22Rv1 (cell line): ENCODE measurements around the gene CALML5.

ENCODE experiments used
- ZFX ChIP-seq: fragments of 450-650 bp; IDR thresholded peaks from 2 replicates; pipeline ENCODE4 v1.6.1; 2017; ENCODE audit warnings: antibody characterized with exemption, borderline replicate concordance
- TF ChIP-seq, protein P1 (sequence below): fragments of 450-650 bp; IDR thresholded peaks from 2 replicates; pipeline ENCODE4 v1.5.1; 2017; ENCODE audit warnings: mild to moderate bottlenecking

DNA sequence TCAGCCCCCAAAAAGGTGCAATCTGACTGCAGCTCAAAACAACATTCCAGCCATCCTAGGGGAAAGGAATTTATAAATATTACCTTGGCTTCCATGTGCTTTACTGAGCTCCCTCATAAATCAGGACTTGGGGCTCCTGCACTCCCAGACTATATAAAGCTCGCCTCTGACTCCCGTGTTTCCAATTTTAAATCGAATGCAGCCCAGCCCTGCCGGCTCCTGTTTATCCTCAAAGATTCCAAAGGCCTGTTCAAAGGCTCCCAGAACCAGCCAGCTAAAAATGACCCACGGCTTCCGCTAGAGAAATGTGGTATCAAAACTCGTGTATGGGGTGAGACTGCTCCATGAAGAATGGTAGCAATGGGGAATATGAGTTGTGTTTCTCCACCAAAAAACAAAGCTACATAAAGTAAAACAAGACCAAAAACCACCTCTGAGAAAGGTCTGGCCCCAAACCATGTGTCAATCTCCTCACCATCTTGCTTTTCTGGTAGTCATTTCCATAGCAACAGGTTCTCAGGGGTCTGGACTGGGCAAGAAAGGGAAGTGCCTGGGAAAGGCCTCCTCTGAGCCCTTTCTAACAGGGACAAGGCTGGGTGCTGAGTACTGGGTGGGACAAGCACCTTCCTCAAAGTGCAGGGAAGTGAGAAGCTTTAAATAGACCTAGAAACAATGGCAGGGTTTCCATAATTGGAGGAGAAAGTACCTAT is 30.5 kb upstream of the CALML5 start:
- TF ChIP-seq, protein P1, sequence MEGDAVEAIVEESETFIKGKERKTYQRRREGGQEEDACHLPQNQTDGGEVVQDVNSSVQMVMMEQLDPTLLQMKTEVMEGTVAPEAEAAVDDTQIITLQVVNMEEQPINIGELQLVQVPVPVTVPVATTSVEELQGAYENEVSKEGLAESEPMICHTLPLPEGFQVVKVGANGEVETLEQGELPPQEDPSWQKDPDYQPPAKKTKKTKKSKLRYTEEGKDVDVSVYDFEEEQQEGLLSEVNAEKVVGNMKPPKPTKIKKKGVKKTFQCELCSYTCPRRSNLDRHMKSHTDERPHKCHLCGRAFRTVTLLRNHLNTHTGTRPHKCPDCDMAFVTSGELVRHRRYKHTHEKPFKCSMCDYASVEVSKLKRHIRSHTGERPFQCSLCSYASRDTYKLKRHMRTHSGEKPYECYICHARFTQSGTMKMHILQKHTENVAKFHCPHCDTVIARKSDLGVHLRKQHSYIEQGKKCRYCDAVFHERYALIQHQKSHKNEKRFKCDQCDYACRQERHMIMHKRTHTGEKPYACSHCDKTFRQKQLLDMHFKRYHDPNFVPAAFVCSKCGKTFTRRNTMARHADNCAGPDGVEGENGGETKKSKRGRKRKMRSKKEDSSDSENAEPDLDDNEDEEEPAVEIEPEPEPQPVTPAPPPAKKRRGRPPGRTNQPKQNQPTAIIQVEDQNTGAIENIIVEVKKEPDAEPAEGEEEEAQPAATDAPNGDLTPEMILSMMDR: no peak
- no peak for TF ChIP-seq ZFX
